ENCODE results near the gene MYLK. TPM values are rescaled to one million over a fixed set of nuclear protein-coding genes. Genes with fewer than 3 reads are reported as not detected.

The MYLK gene
- total and polyA plus RNA-seq, 2 of the 4 experiments (the other 2 are of a cell fraction) = 299 to 484 TPM

DNA sequence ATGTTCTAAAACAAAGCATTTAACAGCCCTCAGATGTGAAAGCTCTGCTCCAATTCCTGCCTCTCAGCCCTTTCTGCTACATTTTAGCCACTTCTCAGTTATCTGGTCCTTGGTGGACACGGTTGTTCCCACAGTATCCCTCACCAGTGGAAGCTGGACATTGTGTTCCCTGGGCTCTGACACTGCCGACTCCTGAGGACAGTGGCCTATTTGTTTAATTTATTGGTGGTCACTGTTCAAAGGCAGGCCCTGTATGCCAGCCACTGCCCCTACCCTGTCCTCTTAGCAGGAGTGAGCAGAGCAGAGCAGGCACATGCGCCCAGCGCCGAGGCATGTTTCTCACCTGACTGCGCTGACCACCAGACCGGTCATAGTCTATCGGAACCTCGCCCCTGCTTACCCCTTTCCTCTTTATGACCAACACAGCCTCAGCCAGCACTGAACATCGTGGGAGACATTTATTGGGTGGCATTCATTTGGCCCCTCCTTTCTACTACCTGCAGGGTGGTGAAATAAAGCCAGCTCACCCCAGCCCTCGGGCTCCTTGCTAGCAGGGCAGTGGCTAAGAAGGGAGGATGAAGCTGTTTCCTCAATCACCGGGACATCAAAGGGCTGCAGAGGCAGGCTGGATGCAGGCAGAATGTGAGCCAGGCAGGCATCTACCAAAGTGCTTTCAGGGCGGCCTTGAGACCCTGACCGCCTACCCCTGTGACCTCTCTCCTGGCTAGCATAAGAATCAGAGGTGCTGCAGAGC, 245.0 kb downstream of the MYLK start:
- Histone ChIP-seq H2BK5ac (ENCODE audit: low read depth, low read length, poor library complexity, severe bottlenecking) (no peak overlapping the region), H2BK120ac (ENCODE audit: low read depth, low read length) (no peak overlapping the region), H3K9me3 (ENCODE audit: control insufficient read depth, insufficient read depth, low read length) (no peaks in the 10 kb centered on the region), H4K5ac (ENCODE audit: low read depth, low read length) (no peak overlapping the region), H3K4me3 (ENCODE audit: insufficient read depth, low read depth, low read length) (no peak overlapping the region), H3K27me3 (ENCODE audit: control insufficient read depth, insufficient read depth, low read length) (no peaks in the 10 kb centered on the region), H3K4me1 (ENCODE audit: control insufficient read depth, insufficient read depth, low read length) (peaks cover 22% of the 10 kb centered on the region), H3K4me2 (ENCODE audit: low read depth, low read length) (no peak overlapping the region), H3K9ac (ENCODE audit: low read depth, low read length) (no peak overlapping the region), H3K79me1 (ENCODE audit: low read depth in 1 of 2, low read length in 2 of 2) (peaks cover 7 to 42% of the 10 kb centered on the region in 2 experiments; a peak in 3 of 4 replicates), H3K23ac (ENCODE audit: low read depth, low read length) (no peak overlapping the region), H3K9me1 (ENCODE audit: insufficient read depth, low read length) (peaks cover 22% of the 10 kb centered on the region), H2AK9ac (replicated peaks; ENCODE audit: low read depth, low read length, poor library complexity) (no peak overlapping the region), H3K27ac (ENCODE audit: insufficient read depth, low read length) (no peak overlapping the region), H2AFZ (replicated peaks; ENCODE audit: low read length, poor library complexity) (no peak overlapping the region), H3K14ac (replicated peaks; ENCODE audit: low read depth, low read length) (no peak overlapping the region), H3K36me3 (ENCODE audit: control insufficient read depth, insufficient read depth, low read length) (peaks cover 77% of the 10 kb centered on the region), H4K20me1 (ENCODE audit: insufficient read depth, low read length) (peaks cover 6% of the 10 kb centered on the region), H4K8ac (ENCODE audit: low read depth in 2 of 2, low read length in 2 of 2) (no peak overlapping the region), H3K18ac (ENCODE audit: low read depth, low read length) (no peak overlapping the region), H2AK5ac (ENCODE audit: low read depth, low read length) (no peak overlapping the region), H2BK20ac (ENCODE audit: low read depth, low read length) (no peak overlapping the region), H3K4ac (ENCODE audit: low read depth, low read length) (no peak overlapping the region), H4K91ac (ENCODE audit: insufficient read depth, low read depth, low read length) (no peak overlapping the region), H2BK15ac (ENCODE audit: low read depth, low read length) (no peak overlapping the region), H3K56ac (ENCODE audit: extremely low read depth, insufficient read depth, low read length) (no peak overlapping the region)
- ChIA-PET CTCF (no interaction called here), POLR2A (ENCODE audit: unreplicated experiment) (no interaction called here)
- intact Hi-C loops (cut with micrococcal nuclease) = no loop called here
- TF ChIP-seq RAD21 (IDR thresholded peaks at IDR 0.05; ENCODE audit: low read length) = no peak
- TF ChIP-seq BHLHE40 (IDR thresholded peaks at IDR 0.05; ENCODE audit: low read depth, low read length) = no peak
- no peak for TF ChIP-seq SMC3 (IDR thresholded peaks at IDR 0.05; ENCODE audit: low read depth, low read length)
- TF ChIP-seq, protein P1, sequence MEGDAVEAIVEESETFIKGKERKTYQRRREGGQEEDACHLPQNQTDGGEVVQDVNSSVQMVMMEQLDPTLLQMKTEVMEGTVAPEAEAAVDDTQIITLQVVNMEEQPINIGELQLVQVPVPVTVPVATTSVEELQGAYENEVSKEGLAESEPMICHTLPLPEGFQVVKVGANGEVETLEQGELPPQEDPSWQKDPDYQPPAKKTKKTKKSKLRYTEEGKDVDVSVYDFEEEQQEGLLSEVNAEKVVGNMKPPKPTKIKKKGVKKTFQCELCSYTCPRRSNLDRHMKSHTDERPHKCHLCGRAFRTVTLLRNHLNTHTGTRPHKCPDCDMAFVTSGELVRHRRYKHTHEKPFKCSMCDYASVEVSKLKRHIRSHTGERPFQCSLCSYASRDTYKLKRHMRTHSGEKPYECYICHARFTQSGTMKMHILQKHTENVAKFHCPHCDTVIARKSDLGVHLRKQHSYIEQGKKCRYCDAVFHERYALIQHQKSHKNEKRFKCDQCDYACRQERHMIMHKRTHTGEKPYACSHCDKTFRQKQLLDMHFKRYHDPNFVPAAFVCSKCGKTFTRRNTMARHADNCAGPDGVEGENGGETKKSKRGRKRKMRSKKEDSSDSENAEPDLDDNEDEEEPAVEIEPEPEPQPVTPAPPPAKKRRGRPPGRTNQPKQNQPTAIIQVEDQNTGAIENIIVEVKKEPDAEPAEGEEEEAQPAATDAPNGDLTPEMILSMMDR (conservative IDR thresholded peaks at IDR 0.05; ENCODE audit: low read depth, low read length) = no peak
- TF ChIP-seq RCOR1 (IDR thresholded peaks at IDR 0.05; ENCODE audit: insufficient replicate concordance, low read length) = no peak
- TF ChIP-seq CHD1 (IDR thresholded peaks at IDR 0.05; ENCODE audit: low read depth, low read length) = no peak
- TF ChIP-seq RFX5 (IDR thresholded peaks at IDR 0.05; ENCODE audit: low read depth, low read length) = no peak
- TF ChIP-seq MAZ (IDR thresholded peaks at IDR 0.05; ENCODE audit: borderline replicate concordance, low read depth, low read length) = no peak
- TF ChIP-seq NFE2L2 (IDR thresholded peaks at IDR 0.05; ENCODE audit: low read depth, low read length) = no peak
- TF ChIP-seq MAFK (IDR thresholded peaks at IDR 0.05; ENCODE audit: low read depth, low read length) = no peak
- TF ChIP-seq, protein P2, sequence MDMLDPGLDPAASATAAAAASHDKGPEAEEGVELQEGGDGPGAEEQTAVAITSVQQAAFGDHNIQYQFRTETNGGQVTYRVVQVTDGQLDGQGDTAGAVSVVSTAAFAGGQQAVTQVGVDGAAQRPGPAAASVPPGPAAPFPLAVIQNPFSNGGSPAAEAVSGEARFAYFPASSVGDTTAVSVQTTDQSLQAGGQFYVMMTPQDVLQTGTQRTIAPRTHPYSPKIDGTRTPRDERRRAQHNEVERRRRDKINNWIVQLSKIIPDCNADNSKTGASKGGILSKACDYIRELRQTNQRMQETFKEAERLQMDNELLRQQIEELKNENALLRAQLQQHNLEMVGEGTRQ (IDR thresholded peaks at IDR 0.05; ENCODE audit: low read depth, low read length) = no peak
- no peak for TF ChIP-seq FOS (IDR thresholded peaks at IDR 0.05; ENCODE audit: low read depth, low read length)
- no peak for TF ChIP-seq MXI1 (IDR thresholded peaks at IDR 0.05; ENCODE audit: borderline replicate concordance, low read depth, low read length)
- ATAC-seq (ENCODE audit: low read depth) (no peak), DNase-seq (no peak)
- dilution Hi-C loops (cut with HindIII; ENCODE audit: low sequenced_read_pairs, unreplicated experiment) = no loop called here
- BruUV-seq (replicated peaks) = no TSS peak
- in situ Hi-C loops (cut with MboI; ENCODE audit: low sequenced_read_pairs) = no loop called here
- WGBS, 2 experiments (ENCODE audit: extremely low coverage in 2 of 2, insufficient read length in 1 of 2) = 92% methylated on average over 4 of the region's 14 CpGs; no CpG with 5 or more reads in 1 of the 2 experiments

Data from IMR-90 (cell line).